ENCODE measurements around the gene NPHS1. TPM values are rescaled to one million over a fixed set of nuclear protein-coding genes. Genes with fewer than 3 reads are reported as not detected.

Gene NPHS1
- total and polyA plus RNA-seq, 4 experiments from 2014 or later, result not detected

DNA sequence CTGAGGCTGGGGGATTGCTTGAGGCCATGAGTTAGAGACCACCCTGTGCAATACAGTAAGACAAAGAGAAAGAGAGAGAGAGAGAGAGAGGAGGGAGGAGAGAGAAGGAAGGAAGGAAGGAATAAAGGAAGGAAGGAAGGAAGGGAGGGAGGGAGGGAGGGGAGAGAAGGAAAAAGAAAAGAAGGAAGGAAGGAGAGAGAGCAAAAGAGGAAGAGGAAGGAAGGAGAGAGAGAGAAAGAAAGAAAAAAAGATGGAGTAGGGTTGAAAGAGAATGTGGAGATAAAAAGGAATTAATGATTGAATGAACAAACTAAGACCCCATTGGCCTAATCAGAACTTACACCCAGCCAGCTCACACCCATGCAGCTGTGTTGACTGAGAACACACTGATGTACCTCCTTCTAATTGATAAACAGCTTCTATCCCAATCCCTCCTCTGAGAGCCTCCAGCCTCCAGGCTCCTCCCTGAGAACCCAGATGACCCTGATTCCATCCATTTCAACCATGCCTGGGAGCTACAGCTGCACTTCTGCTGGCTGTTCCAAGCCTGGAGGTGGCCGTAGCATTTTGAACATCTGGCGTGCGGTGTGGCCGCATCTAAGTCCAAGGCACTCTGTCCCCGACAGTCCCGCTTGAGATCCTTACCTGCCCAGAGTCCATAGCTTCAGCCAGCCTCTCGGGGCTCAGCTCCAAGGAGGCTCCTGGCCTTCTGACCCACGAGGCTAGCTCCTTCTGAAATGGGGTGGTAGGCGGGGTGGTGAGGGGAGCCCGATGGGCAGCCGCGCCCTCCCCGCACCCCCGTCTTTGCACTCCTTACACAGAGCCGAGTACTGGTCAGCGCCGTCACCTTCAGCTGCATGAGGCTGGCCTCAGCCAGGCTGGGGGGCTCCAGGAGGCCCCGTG lies 40.7 kb downstream of the NPHS1 start:
- Histone ChIP-seq H3K27ac (ENCODE audit: low read depth, low read length) (no peak overlapping the region), H3K4me3 (ENCODE audit: low read length in 2 of 2) (no peak overlapping the region), H3K9me3 (ENCODE audit: control insufficient read depth in 1 of 2, low read length in 2 of 2) (no peaks in the 10 kb centered on the region), H3K27me3 (ENCODE audit: insufficient read depth, low read length) (no peaks in the 10 kb centered on the region), H3K36me3 (ENCODE audit: insufficient read depth, low read length) (no peaks in the 10 kb centered on the region), H3K4me1 (ENCODE audit: insufficient read depth, low read length) (no peaks in the 10 kb centered on the region)
- Mint-ChIP-seq H3K4me3 (no peak overlapping the region), H3K4me1 (no peaks in the 10 kb centered on the region), H3K9me3 (peaks cover 0 to 6% (median 0%) of the 10 kb centered on the region in 8 donors), H3K27ac (no peak overlapping the region), H3K36me3 (no peaks in the 10 kb centered on the region), H3K27me3 (peaks cover 13% of the 10 kb centered on the region in 2 donors)
- intact Hi-C loops (cut with micrococcal nuclease), result no loop called here
- ChIA-PET CTCF (ENCODE audit: partially characterized antibody) (interaction anchor here (0.7 kb wide), 1 partner anchor 117 kb away, joined by 4 read pairs; no protein-coding TSS in a partner anchor), POLR2A (ENCODE audit: partially characterized antibody) (no interaction called here)
- DNase-seq, result no peak

DNA sequence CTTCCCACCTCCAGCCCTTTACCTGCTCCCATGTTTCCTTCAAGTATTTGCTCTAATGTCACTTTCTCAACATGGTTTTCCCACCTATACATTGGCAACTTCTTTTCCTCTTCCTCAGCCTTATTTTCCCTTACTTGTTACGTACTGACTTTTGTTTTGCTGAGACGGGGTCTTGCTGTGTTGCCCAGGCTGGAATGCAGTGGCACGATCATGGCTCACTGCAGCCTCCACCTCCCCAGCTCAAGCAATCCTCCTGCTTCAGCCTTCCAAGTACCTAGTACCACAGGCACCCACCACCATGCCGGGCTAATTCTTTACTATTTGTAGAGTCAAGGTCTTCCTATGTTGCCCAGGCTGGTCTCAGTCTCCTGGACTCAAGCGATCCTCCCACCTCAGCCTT lies 44.7 kb downstream of the NPHS1 start:
- Histone ChIP-seq H3K4me3 (ENCODE audit: low read length in 2 of 2) (no peak overlapping the region), H3K36me3 (ENCODE audit: insufficient read depth, low read length) (no peaks in the 10 kb centered on the region), H3K4me1 (ENCODE audit: insufficient read depth, low read length) (peaks cover 8% of the 10 kb centered on the region), H3K27me3 (ENCODE audit: insufficient read depth, low read length) (no peaks in the 10 kb centered on the region), H3K9me3 (ENCODE audit: control insufficient read depth in 1 of 2, low read length in 2 of 2) (no peaks in the 10 kb centered on the region), H3K27ac (ENCODE audit: low read depth, low read length) (no peak overlapping the region)
- no peak for DNase-seq
- Mint-ChIP-seq H3K36me3 (no peaks in the 10 kb centered on the region), H3K9me3 (peaks cover 0 to 1% (median 0%) of the 10 kb centered on the region in 8 donors), H3K27me3 (peaks cover 3 to 5% of the 10 kb centered on the region in 2 donors), H3K4me3 (no peak overlapping the region), H3K4me1 (peaks cover 2 to 10% (median 7%) of the 10 kb centered on the region in 4 donors), H3K27ac (no peak overlapping the region)
- intact Hi-C loops (cut with micrococcal nuclease), result no loop called here
- ChIA-PET POLR2A (ENCODE audit: partially characterized antibody) (no interaction called here), CTCF (ENCODE audit: partially characterized antibody) (no interaction called here)

DNA sequence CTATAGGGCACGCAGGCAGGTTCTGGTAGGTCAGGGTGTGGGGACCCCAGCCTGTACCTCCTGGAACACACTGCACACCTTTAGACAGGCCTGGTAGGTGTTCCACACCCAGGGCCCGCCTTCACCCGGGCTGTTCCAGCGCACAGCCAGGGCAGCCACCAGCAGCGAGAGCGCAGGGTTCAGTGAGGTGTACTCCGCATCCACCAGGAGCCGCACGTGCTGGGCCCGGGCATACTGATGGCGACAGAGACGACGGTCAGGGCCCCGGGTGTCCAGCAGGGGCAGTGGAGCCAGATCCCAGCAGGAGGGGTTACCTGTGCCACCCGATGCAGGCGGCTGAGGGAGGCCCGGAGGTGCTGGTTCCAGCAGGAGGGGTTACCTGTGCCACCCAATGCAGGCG lies 45.7 kb downstream of the NPHS1 start:
- Histone ChIP-seq H3K27me3 (ENCODE audit: insufficient read depth, low read length) (no peaks in the 10 kb centered on the region), H3K36me3 (ENCODE audit: insufficient read depth, low read length) (no peaks in the 10 kb centered on the region), H3K4me1 (ENCODE audit: insufficient read depth, low read length) (peaks cover 8% of the 10 kb centered on the region), H3K4me3 (ENCODE audit: low read length in 2 of 2) (no peak overlapping the region), H3K9me3 (ENCODE audit: control insufficient read depth in 1 of 2, low read length in 2 of 2) (no peaks in the 10 kb centered on the region), H3K27ac (ENCODE audit: low read depth, low read length) (no peak overlapping the region)
- no peak for DNase-seq
- H3K9me3 Mint-ChIP-seq, result peaks cover 0 to 1% (median 0%) of the 10 kb centered on the region in 8 donors
- ChIA-PET CTCF (ENCODE audit: partially characterized antibody) (no interaction called here), POLR2A (ENCODE audit: partially characterized antibody) (no interaction called here)
- peaks cover 2 to 10% (median 7%) of the 10 kb centered on the region in 4 donors for H3K4me1 Mint-ChIP-seq
- no peaks in the 10 kb centered on the region for H3K36me3 Mint-ChIP-seq
- no peak overlapping the region for H3K27ac Mint-ChIP-seq
- no peak overlapping the region for H3K4me3 Mint-ChIP-seq
- intact Hi-C loops (cut with micrococcal nuclease), result no loop called here
- peaks cover 3% of the 10 kb centered on the region in 2 donors for H3K27me3 Mint-ChIP-seq

DNA sequence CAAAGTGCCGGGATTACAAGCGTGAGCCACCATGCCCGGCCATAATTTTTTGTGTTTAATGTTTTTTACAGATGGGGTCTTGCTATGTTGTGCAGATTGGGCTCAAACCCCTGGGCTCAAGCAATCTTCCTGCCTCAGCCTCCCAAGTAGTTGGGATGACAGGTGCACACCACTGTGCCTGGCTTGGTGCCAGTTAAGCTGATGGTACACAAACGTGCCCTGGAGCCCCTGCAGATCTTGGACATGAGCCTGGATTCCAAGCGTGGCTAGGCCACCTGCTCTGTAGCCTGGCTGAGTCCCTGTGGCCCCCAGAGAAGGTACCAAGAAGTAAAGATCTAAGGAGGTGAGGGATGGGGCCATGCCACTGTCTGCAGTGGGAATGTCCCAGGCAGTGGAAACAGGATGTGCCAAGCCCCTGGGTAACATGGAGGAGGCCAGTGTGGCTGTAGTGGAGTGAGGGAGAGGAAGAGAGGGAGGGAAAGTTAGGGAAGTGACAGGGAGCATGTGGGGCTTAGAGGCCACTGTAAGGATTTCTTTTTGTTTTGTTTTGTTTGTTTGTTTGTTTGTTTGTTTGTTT lies 46.7 kb downstream of the NPHS1 start:
- no peak overlapping the region for H3K27ac Mint-ChIP-seq
- no peaks in the 10 kb centered on the region for H3K36me3 ChIP-seq (ENCODE audit: insufficient read depth, low read length)
- peaks cover 8% of the 10 kb centered on the region for H3K4me1 ChIP-seq (ENCODE audit: insufficient read depth, low read length)
- H3K4me3 ChIP-seq (ENCODE audit: low read length in 2 of 2), result no peak overlapping the region
- CTCF ChIA-PET (ENCODE audit: partially characterized antibody), result no interaction called here
- H3K9me3 ChIP-seq (ENCODE audit: control insufficient read depth in 1 of 2, low read length in 2 of 2), result no peaks in the 10 kb centered on the region
- no peaks in the 10 kb centered on the region for H3K9me3 Mint-ChIP-seq
- peaks cover 1% of the 10 kb centered on the region in 2 donors for H3K27me3 Mint-ChIP-seq
- no peak overlapping the region for H3K27ac ChIP-seq (ENCODE audit: low read depth, low read length)
- no peak for DNase-seq
- no peaks in the 10 kb centered on the region for H3K36me3 Mint-ChIP-seq
- intact Hi-C loops (cut with micrococcal nuclease), result no loop called here
- peaks cover 2 to 10% (median 7%) of the 10 kb centered on the region in 4 donors for H3K4me1 Mint-ChIP-seq
- POLR2A ChIA-PET (ENCODE audit: partially characterized antibody), result no interaction called here
- no peaks in the 10 kb centered on the region for H3K27me3 ChIP-seq (ENCODE audit: insufficient read depth, low read length)
- no peak overlapping the region for H3K4me3 Mint-ChIP-seq

DNA sequence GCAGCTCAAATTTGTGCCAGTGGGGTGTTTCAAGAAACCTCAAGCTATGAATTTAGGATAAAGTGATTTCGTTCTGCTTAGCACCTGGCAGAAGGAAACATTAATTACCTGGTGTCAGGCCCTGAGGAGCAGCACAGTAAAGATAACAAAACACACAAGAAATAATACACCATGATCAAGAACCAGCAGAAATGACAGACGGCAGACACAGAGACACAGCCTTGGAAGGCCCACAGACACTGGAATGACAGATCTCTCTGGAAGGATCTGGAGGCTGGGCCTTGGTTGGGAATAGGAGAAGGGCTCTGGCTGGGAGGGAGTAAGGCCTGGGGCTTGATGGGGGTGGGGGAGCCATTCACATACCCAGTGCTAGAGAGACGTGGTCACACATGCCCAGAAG lies 50.5 kb downstream of the NPHS1 start:
- Histone ChIP-seq H3K27me3 (ENCODE audit: insufficient read depth, low read length) (no peaks in the 10 kb centered on the region), H3K4me3 (ENCODE audit: low read length in 2 of 2) (no peak overlapping the region), H3K4me1 (ENCODE audit: insufficient read depth, low read length) (peaks cover 8% of the 10 kb centered on the region), H3K9me3 (ENCODE audit: control insufficient read depth in 1 of 2, low read length in 2 of 2) (no peaks in the 10 kb centered on the region), H3K36me3 (ENCODE audit: insufficient read depth, low read length) (no peaks in the 10 kb centered on the region), H3K27ac (ENCODE audit: low read depth, low read length) (no peak overlapping the region)
- Mint-ChIP-seq H3K27ac (peak overlapping the region in 1 of 7 donors; percentile 1), H3K36me3 (no peaks in the 10 kb centered on the region), H3K9me3 (no peaks in the 10 kb centered on the region), H3K27me3 (peaks cover 7 to 9% of the 10 kb centered on the region in 2 donors), H3K4me3 (no peak overlapping the region), H3K4me1 (peaks cover 5 to 16% (median 8%) of the 10 kb centered on the region in 4 donors)
- intact Hi-C loops (cut with micrococcal nuclease), result no loop called here
- POLR2A ChIA-PET (ENCODE audit: partially characterized antibody), result no interaction called here
- DNase-seq, result no peak
- CTCF ChIA-PET (ENCODE audit: partially characterized antibody), result no interaction called here

DNA sequence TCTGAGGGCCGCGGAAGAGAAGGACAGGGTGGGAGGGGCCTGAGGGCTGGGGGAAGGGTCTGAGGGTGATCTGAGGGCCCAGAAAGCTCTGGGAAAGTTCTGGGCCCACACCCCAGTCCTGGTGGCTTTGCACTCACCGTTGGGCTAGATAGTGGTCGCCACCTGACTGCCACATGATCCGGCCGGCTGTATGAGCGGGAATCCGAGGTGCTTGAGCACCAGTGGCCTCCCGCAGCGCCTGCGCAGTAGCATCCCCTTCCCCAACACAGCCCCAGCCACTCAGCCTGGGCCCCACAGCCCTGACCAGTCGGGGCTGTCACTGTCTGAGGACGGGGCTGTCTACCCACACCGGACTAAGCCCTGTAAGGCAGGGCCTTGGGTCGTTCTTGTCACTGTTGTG lies 54.6 kb downstream of the NPHS1 start:
- ChIA-PET POLR2A (ENCODE audit: partially characterized antibody) (no interaction called here), CTCF (ENCODE audit: partially characterized antibody) (no interaction called here)
- H3K9me3 ChIP-seq (ENCODE audit: control insufficient read depth in 1 of 2, low read length in 2 of 2), result no peaks in the 10 kb centered on the region
- no peak for DNase-seq
- H3K9me3 Mint-ChIP-seq, result peaks cover 0 to 3% (median 0%) of the 10 kb centered on the region in 8 donors
- H3K4me1 Mint-ChIP-seq, result peaks cover 0 to 13% (median 2%) of the 10 kb centered on the region in 4 donors
- no peak overlapping the region for H3K4me3 ChIP-seq (ENCODE audit: low read length in 2 of 2)
- H3K27me3 Mint-ChIP-seq, result peaks cover 19 to 23% of the 10 kb centered on the region in 2 donors
- H3K36me3 ChIP-seq (ENCODE audit: insufficient read depth, low read length), result no peaks in the 10 kb centered on the region
- intact Hi-C loops (cut with micrococcal nuclease), result no loop called here
- no peak overlapping the region for H3K4me3 Mint-ChIP-seq
- no peak overlapping the region for H3K27ac ChIP-seq (ENCODE audit: low read depth, low read length)
- no peaks in the 10 kb centered on the region for H3K4me1 ChIP-seq (ENCODE audit: insufficient read depth, low read length)
- no peaks in the 10 kb centered on the region for H3K27me3 ChIP-seq (ENCODE audit: insufficient read depth, low read length)
- no peak overlapping the region for H3K27ac Mint-ChIP-seq
- no peaks in the 10 kb centered on the region for H3K36me3 Mint-ChIP-seq

DNA sequence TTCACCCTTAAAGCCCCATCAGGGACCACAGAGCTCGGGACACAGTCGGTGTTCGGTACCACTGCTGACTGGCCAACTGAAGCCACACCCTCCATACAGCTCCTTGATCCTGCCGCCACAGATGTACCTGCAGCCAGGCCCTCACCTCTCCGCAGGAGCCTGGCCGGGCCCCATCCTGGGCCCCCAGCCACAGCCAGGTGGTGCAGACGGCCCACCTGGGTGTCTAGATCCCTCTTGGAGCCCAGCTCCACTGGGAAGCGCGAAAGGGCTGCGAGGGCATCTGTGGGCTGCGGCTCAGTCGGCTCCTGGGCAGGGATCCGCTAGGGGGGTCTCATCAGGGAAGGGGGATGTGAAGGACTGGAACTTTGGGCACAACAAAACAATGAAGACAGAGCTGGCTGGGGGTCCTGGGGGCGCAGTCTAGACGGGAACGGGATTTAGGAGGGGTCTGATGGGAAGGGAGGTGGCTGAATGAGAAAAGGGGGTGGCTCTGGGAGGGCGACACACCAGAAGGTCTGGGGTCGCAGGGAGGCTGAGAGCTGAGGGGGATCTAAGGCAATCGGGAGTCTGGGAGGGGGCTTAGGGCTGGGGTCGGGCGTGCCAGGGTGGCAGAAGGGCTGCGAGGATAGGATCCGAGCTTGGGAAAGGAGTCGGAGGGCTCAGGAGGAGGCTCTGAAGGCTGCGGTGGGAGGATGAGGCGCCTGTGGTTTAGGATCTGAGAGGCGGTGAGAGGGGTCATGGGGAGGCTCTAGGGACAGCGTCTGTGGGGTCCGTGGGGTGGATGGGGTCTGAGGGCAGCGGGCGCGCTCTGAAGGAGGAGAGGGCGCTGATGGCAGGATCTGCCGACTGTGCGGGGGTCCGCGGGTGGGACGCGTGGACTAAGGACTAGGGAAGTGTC lies 55.4 kb downstream of the NPHS1 start:
- H3K27me3 Mint-ChIP-seq, result peaks cover 19 to 24% of the 10 kb centered on the region in 2 donors
- no peak for DNase-seq
- H3K27ac Mint-ChIP-seq, result peak overlapping the region in 1 of 7 donors; percentile 27
- peaks cover 0 to 3% (median 0%) of the 10 kb centered on the region in 8 donors for H3K9me3 Mint-ChIP-seq
- POLR2A ChIA-PET (ENCODE audit: partially characterized antibody), result no interaction called here
- no peaks in the 10 kb centered on the region for H3K9me3 ChIP-seq (ENCODE audit: control insufficient read depth in 1 of 2, low read length in 2 of 2)
- H3K4me1 ChIP-seq (ENCODE audit: insufficient read depth, low read length), result no peaks in the 10 kb centered on the region
- no peaks in the 10 kb centered on the region for H3K36me3 Mint-ChIP-seq
- H3K4me1 Mint-ChIP-seq, result peaks cover 0 to 13% (median 2%) of the 10 kb centered on the region in 4 donors
- H3K27ac ChIP-seq (ENCODE audit: low read depth, low read length), result no peak overlapping the region
- CTCF ChIA-PET (ENCODE audit: partially characterized antibody), result no interaction called here
- H3K4me3 ChIP-seq (ENCODE audit: low read length in 2 of 2), result no peak overlapping the region
- no peaks in the 10 kb centered on the region for H3K27me3 ChIP-seq (ENCODE audit: insufficient read depth, low read length)
- H3K4me3 Mint-ChIP-seq, result peak overlapping the region in 1 of 8 donors; percentile 17
- H3K36me3 ChIP-seq (ENCODE audit: insufficient read depth, low read length), result no peaks in the 10 kb centered on the region
- intact Hi-C loops (cut with micrococcal nuclease), result no loop called here

Measured in CD4-positive, alpha-beta memory T cell (primary cell).